Upper lobe of left lung (tissue), 6 donors: Measurements from ENCODE around the gene LACTB. TPM values are rescaled to one million over a fixed set of nuclear protein-coding genes. Genes with fewer than 3 reads are reported as not detected.
A peak's percentile ranks its signal among the peaks of the same experiment; 100 is the strongest.

Experiments
- ATAC-seq, 2 donors: fragments of 200-7000 bp; cut with Tn5 transposase; one replicate each; pipeline ENCODE4 v1.9.1; 2022; ENCODE audit warnings: mild to moderate bottlenecking in 2 of 2, moderate library complexity in 2 of 2; ENCODE audit not compliant: low FRiP score in 2 of 2
- DNase-seq, 2 donors: peaks; one replicate each; pipeline ENCODE4 v3.0.0-alpha.2; 2019 to 2020
- H3K27ac ChIP-seq, 4 donors: fragments of 200-600 bp; sonication (generic); one replicate each; pipeline ENCODE4 v1.5.1; 2016 to 2019
- H3K27me3 ChIP-seq, 4 donors: fragments of 200-600 bp; sonication (generic); one replicate each; pipeline ENCODE4 v1.5.1; 2017 to 2019
- H3K36me3 ChIP-seq, 4 donors: fragments of 200-600 bp; sonication (generic); one replicate each; pipeline ENCODE4 v1.5.1; 2016 to 2019
- H3K4me1 ChIP-seq, 4 donors: fragments of 200-600 bp; sonication (generic); one replicate each; pipeline ENCODE4 v1.5.1; 2018 to 2019
- H3K4me3 ChIP-seq, 4 donors: fragments of 200-600 bp; sonication (generic); one replicate each; pipeline ENCODE4 v1.5.1; 2017 to 2019; ENCODE audit warnings: mild to moderate bottlenecking in 2 of 4, moderate library complexity in 1 of 4
- H3K9me3 ChIP-seq, 4 donors: fragments of 200-600 bp; sonication (generic); one replicate each; pipeline ENCODE4 v1.5.1; 2018 to 2019
- EP300 ChIP-seq, 4 donors: sonication (generic); formaldehyde crosslinking; IDR thresholded peaks; one replicate each; pipeline ENCODE4 v1.5.1; 2017; ENCODE audit warnings: antibody characterized with exemption in 4 of 4, control low read depth in 2 of 4
- POLR2A ChIP-seq, 4 donors: fragments of 450-650 bp; IDR thresholded peaks; one replicate each; pipeline ENCODE4 v1.5.1; 2016 to 2017; ENCODE audit warnings: antibody characterized with exemption in 4 of 4, mild to moderate bottlenecking in 2 of 4
- POLR2AphosphoS5 ChIP-seq, 2 donors: sonication (generic); formaldehyde crosslinking; IDR thresholded peaks; one replicate each; pipeline ENCODE4 v1.5.1; 2017; ENCODE audit warnings: antibody characterized with exemption in 2 of 2
- WGBS, 2 donors: methylation state at CpG; one replicate each; pipeline ENCODE4 v1.1.5; 2017 to 2018; 5-methylcytosine and 5-hydroxymethylcytosine counted together
- total RNA-seq, 6 donors: library from RNA; depleted of rRNA in 4 of 6; stranded (reverse); fragments of >200 nt in 4 of 6; gene quantifications; one replicate each; pipeline versions ENCODE4 v1.1.0 to v1.2.1, GENCODE V29; 2016 to 2021
- TF ChIP-seq, protein P1 (sequence below), 6 experiments: fragments of 450-650 bp in 4 of 6; fragments of 200-600 bp in 2 of 6; sonication (generic) in 2 of 6; IDR thresholded peaks; one replicate each; pipeline ENCODE4 v1.5.1; 2016 to 2019; ENCODE audit warnings: antibody characterized with exemption in 6 of 6
- donor health status: DM: no; HTN: no; CAD: no; lungs with moderate emphysema.
- donor health status: DM: no; HTN: yes; CAD: no; lungs with severe emphysema.

Gene LACTB
- total RNA-seq, 6 donors from 2014 or later, result 18.4 to 31.5 (median 23.1) TPM

DNA sequence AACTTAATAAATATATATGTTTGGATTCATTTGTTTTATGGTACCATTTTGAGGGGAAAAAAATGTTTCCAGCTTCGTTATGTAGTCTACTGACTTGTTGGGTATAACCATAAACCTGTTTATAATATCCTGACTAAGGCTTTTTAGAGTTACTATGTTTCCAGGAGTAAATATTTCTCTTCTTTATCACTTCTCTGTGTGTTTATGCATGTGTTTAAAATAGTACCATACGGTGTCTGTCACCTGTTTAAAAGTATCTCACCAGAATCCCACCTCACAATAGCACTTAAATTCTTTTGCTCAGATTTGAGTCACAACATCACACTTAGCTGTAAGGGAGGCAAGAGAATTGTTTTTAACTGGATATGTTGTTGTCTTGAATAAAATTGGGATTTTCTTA is 15.1 kb downstream of the LACTB start:
- H3K9me3 ChIP-seq, result no peaks in the 10 kb centered on the region
- peak overlapping the region in 1 of 4 donors; percentile 41 for H3K27ac ChIP-seq
- H3K4me3 ChIP-seq, result no peak overlapping the region
- ATAC-seq, result no peak
- H3K27me3 ChIP-seq, result no peaks in the 10 kb centered on the region
- peaks cover 0 to 5% (median 0%) of the 10 kb centered on the region in 4 donors for H3K36me3 ChIP-seq
- peaks cover 5 to 18% (median 12%) of the 10 kb centered on the region in 4 donors for H3K4me1 ChIP-seq
- DNase-seq, result no peak
- TF ChIP-seq EP300 (IDR thresholded peaks at IDR 0.05), result no peak
- no peak for TF ChIP-seq POLR2AphosphoS5 (IDR thresholded peaks at IDR 0.05)
- TF ChIP-seq POLR2A (IDR thresholded peaks at IDR 0.05), result no peak
- TF ChIP-seq, protein P1, sequence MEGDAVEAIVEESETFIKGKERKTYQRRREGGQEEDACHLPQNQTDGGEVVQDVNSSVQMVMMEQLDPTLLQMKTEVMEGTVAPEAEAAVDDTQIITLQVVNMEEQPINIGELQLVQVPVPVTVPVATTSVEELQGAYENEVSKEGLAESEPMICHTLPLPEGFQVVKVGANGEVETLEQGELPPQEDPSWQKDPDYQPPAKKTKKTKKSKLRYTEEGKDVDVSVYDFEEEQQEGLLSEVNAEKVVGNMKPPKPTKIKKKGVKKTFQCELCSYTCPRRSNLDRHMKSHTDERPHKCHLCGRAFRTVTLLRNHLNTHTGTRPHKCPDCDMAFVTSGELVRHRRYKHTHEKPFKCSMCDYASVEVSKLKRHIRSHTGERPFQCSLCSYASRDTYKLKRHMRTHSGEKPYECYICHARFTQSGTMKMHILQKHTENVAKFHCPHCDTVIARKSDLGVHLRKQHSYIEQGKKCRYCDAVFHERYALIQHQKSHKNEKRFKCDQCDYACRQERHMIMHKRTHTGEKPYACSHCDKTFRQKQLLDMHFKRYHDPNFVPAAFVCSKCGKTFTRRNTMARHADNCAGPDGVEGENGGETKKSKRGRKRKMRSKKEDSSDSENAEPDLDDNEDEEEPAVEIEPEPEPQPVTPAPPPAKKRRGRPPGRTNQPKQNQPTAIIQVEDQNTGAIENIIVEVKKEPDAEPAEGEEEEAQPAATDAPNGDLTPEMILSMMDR (IDR thresholded peaks at IDR 0.05), result no peak
- WGBS, 2 donors, result 78 to 98% methylated on average over 2 of the region's 2 CpGs

DNA sequence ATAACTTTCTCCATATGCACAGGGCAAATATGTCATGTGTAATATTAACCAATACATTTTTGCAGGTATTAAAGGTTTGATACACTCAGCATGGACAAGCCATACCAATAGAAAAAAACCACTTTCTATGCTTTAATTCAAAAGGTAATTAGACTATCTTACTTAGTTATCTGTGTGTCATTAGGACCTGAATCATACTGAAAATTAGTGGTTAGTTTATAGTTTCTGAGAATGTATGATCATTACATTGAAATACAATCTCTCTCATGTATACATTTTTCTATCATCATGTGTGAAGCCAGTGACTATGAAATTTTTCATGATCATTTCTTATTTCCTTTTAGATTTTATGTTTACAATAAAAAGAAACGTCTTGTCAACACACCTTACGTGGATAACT is 19.3 kb downstream of the LACTB start:
- 86 to 94% methylated on average over 2 of the region's 2 CpGs for WGBS, 2 donors
- ATAC-seq (no peak), DNase-seq (no peak)
- Histone ChIP-seq H3K4me1 (peaks cover 0 to 2% (median 0%) of the 10 kb centered on the region in 4 donors), H3K36me3 (peaks cover 0 to 13% (median 0%) of the 10 kb centered on the region in 4 donors), H3K27ac (no peak overlapping the region), H3K27me3 (no peaks in the 10 kb centered on the region), H3K9me3 (no peaks in the 10 kb centered on the region), H3K4me3 (no peak overlapping the region)
- TF ChIP-seq, protein P1 (IDR thresholded peaks at IDR 0.05), result no peak
- no peak for TF ChIP-seq POLR2AphosphoS5 (IDR thresholded peaks at IDR 0.05)
- TF ChIP-seq EP300 (IDR thresholded peaks at IDR 0.05), result no peak
- no peak for TF ChIP-seq POLR2A (IDR thresholded peaks at IDR 0.05)

DNA sequence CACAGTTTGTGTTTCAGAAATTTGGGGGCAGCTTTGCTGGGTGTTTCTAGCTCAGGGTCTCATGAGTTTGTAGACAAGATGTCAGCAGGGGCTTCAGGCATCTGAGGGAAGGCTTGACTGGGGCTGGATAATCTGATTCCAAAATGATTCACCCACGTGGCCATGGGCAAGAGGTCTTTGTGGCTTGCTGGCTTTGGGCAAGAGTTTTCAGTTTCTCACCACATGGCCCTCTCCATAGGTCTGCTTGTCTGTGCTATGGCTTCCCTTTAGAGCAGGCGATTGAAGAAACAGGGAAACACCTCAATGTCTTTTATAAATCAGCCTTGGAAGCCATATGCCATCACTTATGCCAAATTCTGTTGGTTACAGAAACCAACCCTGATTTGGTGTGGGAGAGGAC is 23.8 kb downstream of the LACTB start:
- Histone ChIP-seq H3K27me3 (no peaks in the 10 kb centered on the region), H3K36me3 (peaks cover 0 to 42% (median 0%) of the 10 kb centered on the region in 4 donors), H3K27ac (no peak overlapping the region), H3K4me3 (no peak overlapping the region), H3K4me1 (peaks cover 0 to 4% (median 2%) of the 10 kb centered on the region in 4 donors), H3K9me3 (no peaks in the 10 kb centered on the region)
- no peak for ATAC-seq
- WGBS, 2 donors, result 94 to 100% methylated on average over 2 of the region's 2 CpGs
- TF ChIP-seq POLR2A (IDR thresholded peaks at IDR 0.05) (no peak), EP300 (IDR thresholded peaks at IDR 0.05) (no peak), POLR2AphosphoS5 (IDR thresholded peaks at IDR 0.05) (no peak)
- TF ChIP-seq, protein P1 (IDR thresholded peaks at IDR 0.05), result no peak
- no peak for DNase-seq

DNA sequence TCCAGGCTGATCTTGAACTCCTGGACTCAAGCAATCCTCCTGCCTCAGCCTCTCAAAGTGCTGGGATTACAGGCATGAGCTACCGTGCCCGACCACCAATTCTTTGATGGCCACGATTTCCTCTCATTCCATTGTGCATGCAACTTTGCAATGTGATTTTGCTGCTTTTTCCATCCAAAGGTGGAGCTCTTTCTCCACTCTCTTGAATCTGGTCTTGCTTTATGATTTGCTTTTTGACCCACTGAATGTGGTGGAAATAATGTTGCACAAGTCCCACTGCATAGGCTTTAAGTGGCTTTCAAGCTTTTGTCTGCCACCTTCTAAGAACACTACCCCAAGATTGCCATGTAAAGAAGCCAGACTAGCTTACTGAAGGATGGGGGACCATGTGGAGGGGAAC is 25.0 kb downstream of the LACTB start:
- H3K36me3 ChIP-seq, result peaks cover 0 to 37% (median 0%) of the 10 kb centered on the region in 4 donors

More for the DNA sequence above, 25.0 kb downstream of the LACTB start:
- Histone ChIP-seq H3K27me3 (no peaks in the 10 kb centered on the region), H3K4me3 (no peak overlapping the region), H3K27ac (no peak overlapping the region), H3K9me3 (no peaks in the 10 kb centered on the region), H3K4me1 (peaks cover 0 to 8% (median 4%) of the 10 kb centered on the region in 4 donors)
- DNase-seq, result no peak
- TF ChIP-seq, protein P1 (IDR thresholded peaks at IDR 0.05), result peak in 1 of 6 experiments; percentile 11
- TF ChIP-seq POLR2AphosphoS5 (IDR thresholded peaks at IDR 0.05), result no peak
- 64 to 73% methylated on average over 3 of the region's 3 CpGs for WGBS, 2 donors
- no peak for ATAC-seq
